Liver (tissue), 3 donors: ENCODE results near the gene NFIA.

Experiments used
- CTCF ChIP-seq: fragments of 150-350 bp; IDR thresholded peaks from 2 replicates; pipeline ENCODE4 v1.5.1; 2017; ENCODE audit warnings: improper control_type of control experiment, low read depth, low read length; ENCODE audit not compliant: missing input control
- GABPA ChIP-seq, 2 donors: IDR thresholded peaks in 1 of 2; conservative IDR thresholded peaks in 1 of 2; 2 replicates each; pipeline ENCODE4 v1.6.1; 2016; ENCODE audit warnings: antibody characterized with exemption in 2 of 2, mild to moderate bottlenecking in 1 of 2, moderate library complexity in 1 of 2
- RAD21 ChIP-seq, 2 donors: IDR thresholded peaks; 2 replicates each; pipeline ENCODE4 v1.6.1; 2016; ENCODE audit warnings: antibody characterized with exemption in 2 of 2, mild to moderate bottlenecking in 2 of 2
- TAF1 ChIP-seq: conservative IDR thresholded peaks from 2 replicates; pipeline ENCODE4 v1.6.1; 2016; ENCODE audit warnings: antibody characterized with exemption, mild to moderate bottlenecking
- TF ChIP-seq, protein P1 (sequence below): IDR thresholded peaks from 2 replicates; pipeline ENCODE4 v1.6.1; 2016; ENCODE audit warnings: antibody characterized with exemption, mild to moderate bottlenecking
- TF ChIP-seq, protein P2 (sequence below): IDR thresholded peaks from 2 replicates; pipeline ENCODE4 v1.6.1; 2016; ENCODE audit warnings: antibody characterized with exemption
- TF ChIP-seq, protein P3 (sequence below): IDR thresholded peaks from 2 replicates; pipeline ENCODE4 v1.6.1; 2016; ENCODE audit warnings: antibody characterized with exemption
- donor health status: healthy.
- donor health status: healthy.

GRCh38 chr1:61183471-61184039, 101.2 kb downstream of the NFIA start:
- TF ChIP-seq CTCF = no peak
- TF ChIP-seq RAD21 (IDR thresholded peaks at IDR 0.05) = peak; percentile 60 to 73
- TF ChIP-seq, protein P1, sequence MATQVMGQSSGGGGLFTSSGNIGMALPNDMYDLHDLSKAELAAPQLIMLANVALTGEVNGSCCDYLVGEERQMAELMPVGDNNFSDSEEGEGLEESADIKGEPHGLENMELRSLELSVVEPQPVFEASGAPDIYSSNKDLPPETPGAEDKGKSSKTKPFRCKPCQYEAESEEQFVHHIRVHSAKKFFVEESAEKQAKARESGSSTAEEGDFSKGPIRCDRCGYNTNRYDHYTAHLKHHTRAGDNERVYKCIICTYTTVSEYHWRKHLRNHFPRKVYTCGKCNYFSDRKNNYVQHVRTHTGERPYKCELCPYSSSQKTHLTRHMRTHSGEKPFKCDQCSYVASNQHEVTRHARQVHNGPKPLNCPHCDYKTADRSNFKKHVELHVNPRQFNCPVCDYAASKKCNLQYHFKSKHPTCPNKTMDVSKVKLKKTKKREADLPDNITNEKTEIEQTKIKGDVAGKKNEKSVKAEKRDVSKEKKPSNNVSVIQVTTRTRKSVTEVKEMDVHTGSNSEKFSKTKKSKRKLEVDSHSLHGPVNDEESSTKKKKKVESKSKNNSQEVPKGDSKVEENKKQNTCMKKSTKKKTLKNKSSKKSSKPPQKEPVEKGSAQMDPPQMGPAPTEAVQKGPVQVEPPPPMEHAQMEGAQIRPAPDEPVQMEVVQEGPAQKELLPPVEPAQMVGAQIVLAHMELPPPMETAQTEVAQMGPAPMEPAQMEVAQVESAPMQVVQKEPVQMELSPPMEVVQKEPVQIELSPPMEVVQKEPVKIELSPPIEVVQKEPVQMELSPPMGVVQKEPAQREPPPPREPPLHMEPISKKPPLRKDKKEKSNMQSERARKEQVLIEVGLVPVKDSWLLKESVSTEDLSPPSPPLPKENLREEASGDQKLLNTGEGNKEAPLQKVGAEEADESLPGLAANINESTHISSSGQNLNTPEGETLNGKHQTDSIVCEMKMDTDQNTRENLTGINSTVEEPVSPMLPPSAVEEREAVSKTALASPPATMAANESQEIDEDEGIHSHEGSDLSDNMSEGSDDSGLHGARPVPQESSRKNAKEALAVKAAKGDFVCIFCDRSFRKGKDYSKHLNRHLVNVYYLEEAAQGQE = peak; percentile 66
- TF ChIP-seq, protein P2, sequence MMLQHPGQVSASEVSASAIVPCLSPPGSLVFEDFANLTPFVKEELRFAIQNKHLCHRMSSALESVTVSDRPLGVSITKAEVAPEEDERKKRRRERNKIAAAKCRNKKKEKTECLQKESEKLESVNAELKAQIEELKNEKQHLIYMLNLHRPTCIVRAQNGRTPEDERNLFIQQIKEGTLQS = no peak
- TF ChIP-seq, protein P3, sequence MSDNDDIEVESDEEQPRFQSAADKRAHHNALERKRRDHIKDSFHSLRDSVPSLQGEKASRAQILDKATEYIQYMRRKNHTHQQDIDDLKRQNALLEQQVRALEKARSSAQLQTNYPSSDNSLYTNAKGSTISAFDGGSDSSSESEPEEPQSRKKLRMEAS = peak; percentile 62
- TF ChIP-seq GABPA (IDR thresholded peaks at IDR 0.05 in 1 of 2, conservative IDR thresholded peaks at IDR 0.05 in 1 of 2) = no peak
- TF ChIP-seq TAF1 = peak; percentile 62
